ENCODE data around the gene GCNT3. TPM values are rescaled to one million over a fixed set of nuclear protein-coding genes. Genes with fewer than 3 reads are reported as not detected.

Gene GCNT3
- total and polyA plus RNA-seq, 7 donors, result 0.01 to 0.53 (median 0.08) TPM; not detected in 4

DNA sequence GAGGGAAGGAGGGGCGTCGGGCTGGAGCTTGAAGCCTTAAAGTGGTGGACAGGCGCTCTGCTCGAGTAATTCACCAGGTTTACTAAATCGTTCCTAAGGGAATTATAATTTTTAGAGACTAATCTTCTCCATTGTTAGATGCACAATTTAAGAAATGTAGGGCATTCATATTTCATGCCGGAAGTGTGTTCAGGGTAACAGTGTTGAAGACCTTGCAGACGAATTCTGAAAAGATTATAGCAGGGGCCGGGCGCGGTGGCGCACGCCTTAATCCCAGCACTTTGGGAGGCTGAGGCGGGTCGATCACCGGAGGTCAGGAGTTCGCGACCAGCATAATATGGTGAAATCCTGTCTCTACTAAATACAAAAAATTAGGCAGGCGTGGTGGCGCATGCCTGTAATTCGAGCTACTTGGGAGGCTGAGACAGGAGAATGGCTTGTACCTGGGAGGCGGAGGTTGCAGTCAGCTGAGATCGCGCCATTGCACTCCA, 46.1 kb downstream of the GCNT3 start:
- intact Hi-C loops (cut with DNase I), result loop anchor here in 1 of 2 donors (2.0 kb wide), 1 partner anchor 27 kb away; no protein-coding TSS in a partner anchor
- DNase-seq (no peak), ATAC-seq (peak; percentile 17 to 38 (median 26))
- Histone ChIP-seq H3K9me3 (no peaks in the 10 kb centered on the region), H3K4me1 (peaks cover 29% of the 10 kb centered on the region), H3K27me3 (ENCODE audit: insufficient read depth in 3 of 3, low read length in 2 of 3) (no peaks in the 10 kb centered on the region), H3K4me3 (peak overlapping the region; percentile 99), H3K27ac (peak overlapping the region; percentile 94), H3K36me3 (ENCODE audit: insufficient read depth in 1 of 2, low read depth in 1 of 2) (peaks cover 14 to 53% of the 10 kb centered on the region in 2 donors)
- 21 to 31% (median 25%) methylated on average over 23 of the region's 23 CpGs for WGBS, 3 donors
- TF ChIP-seq, protein P1, sequence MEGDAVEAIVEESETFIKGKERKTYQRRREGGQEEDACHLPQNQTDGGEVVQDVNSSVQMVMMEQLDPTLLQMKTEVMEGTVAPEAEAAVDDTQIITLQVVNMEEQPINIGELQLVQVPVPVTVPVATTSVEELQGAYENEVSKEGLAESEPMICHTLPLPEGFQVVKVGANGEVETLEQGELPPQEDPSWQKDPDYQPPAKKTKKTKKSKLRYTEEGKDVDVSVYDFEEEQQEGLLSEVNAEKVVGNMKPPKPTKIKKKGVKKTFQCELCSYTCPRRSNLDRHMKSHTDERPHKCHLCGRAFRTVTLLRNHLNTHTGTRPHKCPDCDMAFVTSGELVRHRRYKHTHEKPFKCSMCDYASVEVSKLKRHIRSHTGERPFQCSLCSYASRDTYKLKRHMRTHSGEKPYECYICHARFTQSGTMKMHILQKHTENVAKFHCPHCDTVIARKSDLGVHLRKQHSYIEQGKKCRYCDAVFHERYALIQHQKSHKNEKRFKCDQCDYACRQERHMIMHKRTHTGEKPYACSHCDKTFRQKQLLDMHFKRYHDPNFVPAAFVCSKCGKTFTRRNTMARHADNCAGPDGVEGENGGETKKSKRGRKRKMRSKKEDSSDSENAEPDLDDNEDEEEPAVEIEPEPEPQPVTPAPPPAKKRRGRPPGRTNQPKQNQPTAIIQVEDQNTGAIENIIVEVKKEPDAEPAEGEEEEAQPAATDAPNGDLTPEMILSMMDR (IDR thresholded peaks at IDR 0.05), result no peak

DNA sequence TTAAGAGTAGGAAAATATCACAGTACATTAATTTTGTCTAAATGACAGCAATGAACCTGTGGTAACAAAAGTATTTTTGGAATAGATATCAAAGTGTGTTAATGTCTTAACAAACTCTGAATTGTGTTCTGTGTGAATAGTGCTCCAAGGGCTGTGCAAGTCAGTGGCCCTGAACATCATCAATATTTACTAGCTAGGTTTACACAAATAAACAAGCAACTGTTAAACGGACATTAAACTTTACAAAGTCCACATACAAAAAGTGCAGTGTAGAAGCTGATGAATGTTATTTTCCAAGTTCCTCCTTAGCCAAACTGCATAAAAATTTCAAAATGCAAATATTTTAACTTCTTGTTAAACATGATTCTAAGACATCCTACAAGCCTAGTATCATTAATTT, 47.8 kb downstream of the GCNT3 start:
- WGBS, 3 donors, result 76 to 85% (median 82%) methylated on average over 1 of the region's 1 CpG
- TF ChIP-seq, protein P1 (IDR thresholded peaks at IDR 0.05), result no peak
- intact Hi-C loops (cut with DNase I), result loop anchor here in 1 of 2 donors (2.0 kb wide), 1 partner anchor 25 kb away; no protein-coding TSS in a partner anchor

DNA sequence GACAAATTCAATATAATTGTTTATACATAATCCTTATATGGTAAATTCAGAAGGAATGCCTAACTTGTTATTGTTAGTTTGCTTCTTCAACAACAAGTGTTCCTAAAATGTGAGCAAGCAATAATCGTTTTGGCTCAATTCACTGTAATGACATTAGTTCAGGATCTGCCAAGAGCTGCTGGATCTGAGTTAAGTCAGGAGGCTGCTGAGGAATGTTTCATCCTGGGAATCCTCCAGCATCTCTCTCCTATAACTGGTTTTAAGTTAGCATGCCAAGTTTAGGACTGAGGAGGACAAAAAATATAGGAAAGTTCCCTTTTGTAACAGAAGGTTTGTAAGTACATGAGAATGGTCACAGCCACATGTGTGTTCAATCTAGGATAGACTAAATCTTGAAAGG, 50.7 kb downstream of the GCNT3 start:
- peaks cover 7 to 80% of the 10 kb centered on the region in 2 donors for H3K36me3 ChIP-seq (ENCODE audit: insufficient read depth in 1 of 2, low read depth in 1 of 2)

More for the DNA sequence above, 47.8 kb downstream of the GCNT3 start:
- H3K36me3 ChIP-seq (ENCODE audit: insufficient read depth in 1 of 2, low read depth in 1 of 2), result peaks cover 7 to 55% of the 10 kb centered on the region in 2 donors
- H3K27me3 ChIP-seq (ENCODE audit: insufficient read depth in 3 of 3, low read length in 2 of 3), result no peaks in the 10 kb centered on the region
- no peak overlapping the region for H3K27ac ChIP-seq
- no peak overlapping the region for H3K4me3 ChIP-seq
- no peaks in the 10 kb centered on the region for H3K9me3 ChIP-seq
- no peak for ATAC-seq
- peaks cover 29% of the 10 kb centered on the region for H3K4me1 ChIP-seq
- DNase-seq, result no peak

DNA sequence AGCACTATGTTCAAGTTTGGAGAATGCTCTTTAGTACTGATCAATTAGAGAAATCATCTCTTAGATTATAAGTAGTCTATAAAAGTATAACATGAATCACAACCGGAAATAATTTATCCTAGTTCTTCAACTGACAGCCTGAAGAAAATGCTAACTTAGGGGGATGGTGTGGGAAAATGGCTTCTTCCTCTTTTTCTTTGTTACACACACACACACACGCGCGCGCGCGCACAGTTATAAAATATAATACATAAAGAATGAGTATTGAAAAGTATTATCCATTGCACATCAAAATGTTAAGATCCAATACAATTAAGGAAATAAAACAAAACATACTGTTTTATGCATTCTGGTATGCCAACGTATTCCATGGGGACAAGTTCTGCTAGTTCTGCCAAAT, 57.0 kb downstream of the GCNT3 start:
- peaks cover 5 to 96% of the 10 kb centered on the region in 2 donors for H3K36me3 ChIP-seq (ENCODE audit: insufficient read depth in 1 of 2, low read depth in 1 of 2)
- WGBS, 3 donors, result 84 to 86% (median 86%) methylated on average over 8 of the region's 8 CpGs

More for the DNA sequence above, 50.7 kb downstream of the GCNT3 start:
- WGBS, 3 donors, result 22 to 28% (median 23%) methylated on average over 1 of the region's 1 CpG
- peaks cover 9% of the 10 kb centered on the region for H3K4me1 ChIP-seq
- TF ChIP-seq, protein P1 (IDR thresholded peaks at IDR 0.05), result no peak
- no peak for DNase-seq
- intact Hi-C loops (cut with DNase I), result no loop called here
- ATAC-seq, result no peak
- H3K4me3 ChIP-seq, result no peak overlapping the region
- H3K27me3 ChIP-seq (ENCODE audit: insufficient read depth in 3 of 3, low read length in 2 of 3), result no peaks in the 10 kb centered on the region
- H3K27ac ChIP-seq, result no peak overlapping the region
- no peaks in the 10 kb centered on the region for H3K9me3 ChIP-seq

More for the DNA sequence above, 57.0 kb downstream of the GCNT3 start:
- no peaks in the 10 kb centered on the region for H3K27me3 ChIP-seq (ENCODE audit: insufficient read depth in 3 of 3, low read length in 2 of 3)
- no peak for DNase-seq
- TF ChIP-seq, protein P1 (IDR thresholded peaks at IDR 0.05), result no peak
- intact Hi-C loops (cut with DNase I), result no loop called here
- ATAC-seq, result no peak
- H3K4me3 ChIP-seq, result no peak overlapping the region
- no peak overlapping the region for H3K27ac ChIP-seq
- no peaks in the 10 kb centered on the region for H3K9me3 ChIP-seq
- H3K4me1 ChIP-seq, result no peaks in the 10 kb centered on the region

Other genes with a start within 250 kb of the GCNT3 start
- 10 to 100 TPM; 26.3 to 53.7 (median 38.2) TPM for gene MYO1E, start 238.9 kb upstream of the GCNT3 start, total RNA-seq
- 10 to 100 TPM in 2 of 3 donors, 1 to 10 TPM in 1; 10.0 to 13.8 (median 10.7) TPM for gene MYO1E, start 238.9 kb upstream of the GCNT3 start, polyA plus RNA-seq
- 1 to 10 TPM in 1 of 4 donors, under 1 TPM in 3; 0.32 to 1.2 (median 0.35) TPM for gene FAM81A, start 173.6 kb upstream of the GCNT3 start, total RNA-seq
- gene FAM81A, start 173.6 kb upstream of the GCNT3 start, polyA plus RNA-seq, result 1 to 10 TPM in 1 of 3 donors, under 1 TPM in 2; 0.55 to 1.4 (median 0.60) TPM
- 100 to 1,000 TPM in 3 of 4 donors, 10 to 100 TPM in 1; 84.1 to 146 (median 105) TPM for gene GTF2A2, start 45.7 kb downstream of the GCNT3 start, total RNA-seq
- 100 to 1,000 TPM; 113 to 229 (median 143) TPM for gene GTF2A2, start 45.7 kb downstream of the GCNT3 start, polyA plus RNA-seq
- gene BNIP2, start 77.5 kb downstream of the GCNT3 start, total RNA-seq, result 10 to 100 TPM; 46.7 to 79.0 (median 73.8) TPM
- gene BNIP2, start 77.5 kb downstream of the GCNT3 start, polyA plus RNA-seq, result 100 to 1,000 TPM in 1 of 3 donors, 10 to 100 TPM in 2; 39.0 to 100 (median 45.6) TPM